ENCODE results near the gene SGSM2.

Gene SGSM2

GRCh38 chr17:2399572-2400473 is 62.5 kb downstream of the SGSM2 start:
- DNase-seq = peak; percentile 90

DNA sequence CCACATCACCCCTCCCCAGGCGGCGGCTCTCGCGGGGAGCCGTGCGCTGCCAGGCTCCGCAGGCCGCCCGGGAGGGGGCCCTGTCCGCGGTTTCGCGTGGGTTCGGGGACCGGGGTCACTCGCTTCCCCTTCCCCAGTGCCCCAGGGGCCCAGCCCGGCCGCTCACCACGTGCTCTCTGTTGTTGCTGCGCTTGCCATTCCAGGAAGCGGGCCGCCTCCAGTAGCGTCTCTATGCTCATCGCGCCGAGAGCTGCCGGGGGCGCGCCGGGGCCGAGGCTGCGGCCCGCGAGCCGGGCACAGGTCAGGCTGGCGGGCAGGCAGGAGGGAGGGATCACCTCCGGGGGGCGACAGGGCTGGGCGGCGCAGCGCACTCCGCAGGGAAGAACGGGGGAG is 63.2 kb downstream of the SGSM2 start:
- DNase-seq = peak; percentile 24

- DNase-seq = peak; percentile 89
These were observed 63.6 kb downstream of the SGSM2 start, which contains the start of gene MNT for GRCh38 chr17:2400877-2401425. MNT (minus strand) TSS chr17:2401060; CDS start chr17:2400712, 348 bp downstream.

DNA sequence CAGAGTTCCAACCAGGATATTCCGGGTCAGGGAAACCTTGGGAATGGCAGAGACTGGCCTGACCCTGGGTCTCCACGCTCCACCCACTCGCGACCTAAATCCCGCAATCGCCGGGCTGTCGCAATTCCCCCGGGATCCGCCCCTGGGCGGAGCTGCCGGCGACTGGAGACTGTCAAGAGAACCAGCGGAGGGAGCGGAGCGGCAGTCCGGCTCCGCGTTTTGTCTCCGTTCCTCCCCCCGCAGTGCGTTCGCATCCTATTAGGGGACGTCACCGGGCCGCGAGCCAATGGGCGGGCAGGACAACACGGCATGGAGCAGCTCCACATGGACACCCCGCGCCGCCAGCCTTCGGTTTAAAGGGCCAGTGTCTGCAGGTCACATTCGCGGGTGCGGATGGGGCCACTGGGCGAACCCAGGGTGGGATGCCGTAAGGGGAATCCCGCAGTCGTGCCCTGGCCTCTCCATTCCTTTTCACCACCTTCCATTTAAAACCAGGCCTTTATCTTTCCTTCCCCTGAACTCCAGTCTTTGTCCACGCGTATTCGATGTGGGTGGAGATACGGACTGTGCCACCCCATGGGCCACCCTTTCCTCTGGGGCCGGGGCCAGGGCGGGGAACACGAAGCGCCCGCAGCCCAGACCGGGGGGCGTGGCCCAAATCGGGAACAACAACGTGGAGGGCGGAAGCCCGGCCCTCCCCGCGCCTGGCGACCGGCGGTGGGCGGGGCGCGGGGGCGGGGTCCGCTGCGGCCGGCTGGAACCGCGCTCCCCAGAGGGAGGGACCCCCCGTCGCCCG is 64.3 kb downstream of the SGSM2 start:
- DNase-seq = peak; percentile 98

DNA sequence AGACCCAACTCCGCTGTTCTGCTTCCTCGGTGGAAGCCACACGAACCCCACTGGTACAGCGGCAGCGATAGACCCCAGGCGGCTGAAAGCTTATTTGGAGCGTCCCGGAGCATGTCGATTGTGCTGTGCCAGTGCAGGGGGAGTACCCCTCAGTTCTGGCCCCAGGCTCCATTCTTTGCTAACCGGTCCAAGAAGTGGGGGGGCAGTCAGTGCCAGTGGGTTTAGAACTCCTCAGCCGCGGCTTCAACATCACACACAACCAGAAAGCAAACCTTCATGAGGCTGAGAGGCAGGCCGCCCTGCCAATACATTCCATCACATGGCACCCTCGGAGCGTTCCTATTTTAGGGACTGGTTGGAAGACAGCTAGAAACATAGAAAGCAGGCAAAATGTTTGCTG is 65.2 kb downstream of the SGSM2 start:
- no peak for DNase-seq

GRCh38 chr17:2403044-2403443 is 65.7 kb downstream of the SGSM2 start:
- no peak for DNase-seq

DNA sequence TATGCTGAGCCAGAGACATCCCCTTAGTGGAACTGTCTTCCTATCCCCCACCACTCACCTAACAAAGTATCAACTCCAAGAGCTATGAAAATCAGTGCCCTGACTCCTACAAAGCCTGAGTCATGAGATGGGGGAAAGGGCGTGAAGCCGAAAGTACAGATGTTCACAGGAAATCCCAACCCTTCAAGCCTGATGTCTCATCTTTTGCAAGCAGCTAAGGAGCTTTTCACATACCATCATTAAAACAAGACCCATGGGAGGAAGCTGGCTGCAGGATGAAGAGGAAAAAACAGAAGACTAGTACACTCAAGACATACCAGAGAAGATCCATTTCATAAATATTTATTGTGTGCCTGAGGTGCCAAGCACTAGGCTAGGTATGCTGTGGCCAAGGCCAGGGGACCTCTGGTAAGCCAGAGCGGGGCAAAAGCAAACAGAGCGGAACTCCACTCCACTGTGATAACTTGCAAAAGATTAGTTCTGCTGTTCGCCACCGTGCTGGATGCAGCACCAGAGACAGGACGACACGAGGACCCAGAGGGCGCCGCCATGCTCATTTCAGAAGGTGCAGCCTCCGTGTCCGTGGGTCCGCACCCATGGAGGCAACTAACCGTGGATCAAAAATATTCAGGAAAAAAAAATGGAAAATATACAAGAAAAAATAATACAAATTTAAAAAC is 68.1 kb downstream of the SGSM2 start:
- DNase-seq = no peak

GRCh38 chr17:2406271-2406902 is 69.1 kb downstream of the SGSM2 start:
- no peak for DNase-seq

GRCh38 chr17:2406903-2407790 is 69.8 kb downstream of the SGSM2 start:
- no peak for DNase-seq

DNA sequence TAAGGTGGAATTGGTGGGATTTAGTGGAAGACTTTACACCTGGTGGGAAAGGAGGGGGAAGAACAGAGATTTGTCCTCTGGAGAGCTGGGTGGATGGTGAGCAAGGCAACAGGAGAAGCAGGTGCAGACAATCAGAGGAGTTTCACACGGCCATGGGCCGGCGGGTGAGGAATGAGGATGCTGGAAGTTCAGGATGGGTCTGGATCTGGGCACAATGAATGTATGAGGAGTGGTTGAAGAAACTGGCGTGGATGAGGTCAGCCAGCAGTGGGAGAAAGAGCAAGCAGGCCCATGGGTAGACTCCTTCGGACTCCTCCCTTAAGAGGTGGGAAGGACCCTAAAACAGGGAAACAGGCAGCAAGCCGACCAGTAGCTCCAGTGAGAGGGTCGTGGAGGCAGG is 73.7 kb downstream of the SGSM2 start:
- DNase-seq = no peak

GRCh38 chr17:2412561-2413021 is 75.3 kb downstream of the SGSM2 start:
- DNase-seq = no peak

- DNase-seq = no peak
These were observed 77.3 kb downstream of the SGSM2 start for GRCh38 chr17:2414446-2415064.

DNA sequence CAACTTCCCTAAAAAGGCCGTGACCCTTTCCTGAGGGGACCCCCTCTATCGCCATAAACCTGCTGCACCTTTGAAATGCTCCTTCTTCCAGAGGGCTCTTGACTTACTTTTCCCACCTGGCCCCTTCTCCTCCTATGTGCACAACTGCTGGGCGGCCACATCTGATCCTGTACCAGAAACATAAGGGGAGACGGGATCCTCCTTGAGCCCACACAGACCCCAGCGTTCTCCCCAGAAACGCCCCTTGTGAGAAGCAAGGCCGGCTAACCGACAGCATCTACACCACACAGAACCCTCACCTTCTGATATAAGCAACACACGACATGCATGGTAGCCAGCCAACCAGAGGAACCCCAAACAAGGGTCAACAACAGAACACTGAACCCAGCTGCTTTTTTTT is 77.8 kb downstream of the SGSM2 start:
- no peak for DNase-seq

- peak; percentile 74 for DNase-seq
These were observed 78.9 kb downstream of the SGSM2 start for GRCh38 chr17:2416010-2416734.

- DNase-seq = no peak
These were observed 81.3 kb downstream of the SGSM2 start for GRCh38 chr17:2418572-2418971.

GRCh38 chr17:2419486-2419885 is 82.2 kb downstream of the SGSM2 start:
- no peak for DNase-seq

DNA sequence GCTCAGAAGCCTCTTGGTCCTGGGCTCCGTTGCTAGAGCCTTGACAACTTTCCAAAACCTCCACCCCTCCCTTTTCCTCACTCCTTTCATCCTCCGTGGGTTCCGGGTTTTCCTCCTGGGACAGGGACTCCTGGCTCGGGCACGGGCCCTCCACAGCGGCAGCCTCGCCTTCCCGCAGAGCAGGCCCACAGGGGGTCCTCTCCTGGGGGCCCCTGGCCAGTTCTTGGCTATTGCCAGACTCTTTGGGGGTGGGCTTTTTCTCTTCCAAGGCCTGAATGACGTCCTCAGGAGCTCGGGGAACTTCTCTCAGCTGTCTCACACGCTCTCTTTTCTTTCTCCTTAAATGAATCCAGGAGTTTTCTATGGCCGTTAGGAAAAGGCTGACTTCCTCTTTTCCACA is 82.9 kb downstream of the SGSM2 start:
- no peak for DNase-seq

- DNase-seq = no peak
These were observed 84.2 kb downstream of the SGSM2 start for GRCh38 chr17:2421315-2422147.

DNA sequence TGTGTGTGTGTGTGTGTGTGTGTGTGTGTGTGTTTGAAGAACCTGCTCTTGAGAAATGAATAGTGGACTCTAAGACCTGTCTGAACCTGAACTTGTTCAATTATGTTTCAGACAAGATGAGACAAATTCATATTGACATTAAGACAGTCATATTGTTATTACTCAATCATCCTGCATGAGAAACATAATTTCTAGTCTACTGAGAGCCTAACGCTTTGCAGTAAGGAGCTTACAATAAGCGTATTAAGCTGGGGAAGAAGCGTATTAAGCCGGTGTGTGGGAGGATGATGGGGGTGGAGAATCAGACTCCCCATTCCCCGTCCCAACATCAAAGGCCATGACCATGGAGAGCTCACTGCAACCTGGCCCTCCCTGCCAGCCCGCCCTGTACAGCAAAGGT is 86.0 kb downstream of the SGSM2 start:
- no peak for DNase-seq

Data from SHP77 treated with DMSO at 0.1 percent for 48 hours (cell line).